GM12875 (cell line): ENCODE measurements around the gene ATP6AP1.
"Not testable (repeated sequence)": the region's sequence is repeated elsewhere in the genome, so short reads cannot be mapped to it uniquely, and the experiment has no call there.

ENCODE experiments used
- H3K4me3 ChIP-seq: one replicate; pipeline ENCODE4 v1.5.1; 2011; ENCODE audit warnings: low read depth, low read length, control low read depth
- TF ChIP-seq, protein P1 (sequence below): IDR thresholded peaks from 2 replicates; pipeline ENCODE4 v1.5.1; 2011; ENCODE audit warnings: low read depth, mild to moderate bottlenecking, control low read depth, inconsistent platforms, low read length, moderate library complexity, borderline replicate concordance; ENCODE audit not compliant: insufficient read depth

Gene ATP6AP1

DNA sequence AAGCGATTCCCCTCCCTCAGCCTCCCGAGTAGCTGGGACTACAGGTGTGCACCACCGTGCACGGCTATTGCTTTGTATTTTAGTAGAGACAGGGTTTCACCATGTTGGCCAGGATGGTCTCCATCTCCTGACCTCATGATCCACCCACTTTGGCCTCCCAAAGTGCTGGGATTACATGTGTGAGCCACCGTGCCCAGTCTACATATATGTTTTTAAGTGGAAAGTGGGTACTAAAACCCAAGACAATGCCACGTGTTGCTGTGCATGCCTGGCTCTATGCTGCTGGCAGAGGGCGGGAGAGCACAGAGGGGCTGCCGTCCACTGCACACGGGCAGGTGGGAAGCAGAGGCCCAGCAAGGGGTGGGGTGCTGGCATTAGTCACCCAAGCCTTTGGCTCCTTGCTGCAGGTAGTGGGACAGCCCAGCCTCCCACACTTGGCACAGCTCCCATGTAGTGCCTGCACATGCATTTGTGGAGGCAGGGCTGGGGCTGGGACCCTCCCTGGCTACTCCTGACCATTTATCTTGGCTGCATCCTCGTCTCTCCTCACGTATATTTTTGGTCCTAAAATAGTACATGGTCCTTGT is 45.9 kb upstream of the ATP6AP1 start:
- TF ChIP-seq, protein P1, sequence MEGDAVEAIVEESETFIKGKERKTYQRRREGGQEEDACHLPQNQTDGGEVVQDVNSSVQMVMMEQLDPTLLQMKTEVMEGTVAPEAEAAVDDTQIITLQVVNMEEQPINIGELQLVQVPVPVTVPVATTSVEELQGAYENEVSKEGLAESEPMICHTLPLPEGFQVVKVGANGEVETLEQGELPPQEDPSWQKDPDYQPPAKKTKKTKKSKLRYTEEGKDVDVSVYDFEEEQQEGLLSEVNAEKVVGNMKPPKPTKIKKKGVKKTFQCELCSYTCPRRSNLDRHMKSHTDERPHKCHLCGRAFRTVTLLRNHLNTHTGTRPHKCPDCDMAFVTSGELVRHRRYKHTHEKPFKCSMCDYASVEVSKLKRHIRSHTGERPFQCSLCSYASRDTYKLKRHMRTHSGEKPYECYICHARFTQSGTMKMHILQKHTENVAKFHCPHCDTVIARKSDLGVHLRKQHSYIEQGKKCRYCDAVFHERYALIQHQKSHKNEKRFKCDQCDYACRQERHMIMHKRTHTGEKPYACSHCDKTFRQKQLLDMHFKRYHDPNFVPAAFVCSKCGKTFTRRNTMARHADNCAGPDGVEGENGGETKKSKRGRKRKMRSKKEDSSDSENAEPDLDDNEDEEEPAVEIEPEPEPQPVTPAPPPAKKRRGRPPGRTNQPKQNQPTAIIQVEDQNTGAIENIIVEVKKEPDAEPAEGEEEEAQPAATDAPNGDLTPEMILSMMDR, result no peak

DNA sequence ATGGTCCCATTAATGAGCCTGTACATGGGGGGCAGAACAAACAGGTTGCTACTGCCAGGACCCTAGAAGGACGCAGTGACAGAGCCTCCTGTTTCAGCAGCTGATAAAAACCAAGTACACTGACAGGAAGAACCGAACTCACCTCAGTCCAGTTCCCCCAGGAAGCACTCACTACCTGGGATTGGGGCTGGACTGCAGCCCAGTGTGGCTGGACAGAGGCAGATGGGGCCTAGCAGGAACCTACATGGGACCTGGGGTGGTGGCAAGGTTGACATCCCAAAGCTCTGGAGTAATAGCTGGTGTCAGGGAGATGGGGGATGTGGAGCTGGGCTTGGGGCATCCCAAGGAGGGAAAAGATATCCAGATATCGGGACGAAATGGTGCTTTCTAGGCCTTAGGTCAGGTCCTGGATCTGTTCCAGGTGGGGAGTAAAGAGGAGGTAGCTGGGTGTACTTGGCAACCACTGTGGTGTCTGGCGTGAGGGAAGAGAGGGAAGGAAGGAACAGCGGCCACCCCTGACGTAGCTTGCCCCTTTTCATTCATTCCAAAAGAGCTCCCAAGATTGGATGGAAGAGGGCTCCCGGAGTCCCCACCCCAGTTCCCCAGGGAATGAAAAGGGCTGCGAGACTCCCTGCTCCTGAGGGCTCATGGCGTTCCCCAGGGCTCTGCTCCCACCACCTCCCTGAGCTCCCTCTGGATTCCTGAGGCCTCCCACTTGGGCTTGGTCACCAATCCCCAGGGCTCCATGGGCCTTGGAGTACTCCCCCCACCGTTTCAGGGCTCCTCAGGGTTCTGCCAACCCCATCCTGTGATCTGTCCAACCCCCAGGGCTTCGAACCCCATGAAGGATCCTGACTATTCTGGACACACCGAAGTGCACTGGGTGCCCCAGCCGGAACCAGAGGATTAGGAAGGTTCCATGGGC is 44.9 kb upstream of the ATP6AP1 start:
- H3K4me3 ChIP-seq, result no peak overlapping the region
- TF ChIP-seq, protein P1, result no peak

More for the DNA sequence above, 45.9 kb upstream of the ATP6AP1 start:
- no peak overlapping the region for H3K4me3 ChIP-seq

DNA sequence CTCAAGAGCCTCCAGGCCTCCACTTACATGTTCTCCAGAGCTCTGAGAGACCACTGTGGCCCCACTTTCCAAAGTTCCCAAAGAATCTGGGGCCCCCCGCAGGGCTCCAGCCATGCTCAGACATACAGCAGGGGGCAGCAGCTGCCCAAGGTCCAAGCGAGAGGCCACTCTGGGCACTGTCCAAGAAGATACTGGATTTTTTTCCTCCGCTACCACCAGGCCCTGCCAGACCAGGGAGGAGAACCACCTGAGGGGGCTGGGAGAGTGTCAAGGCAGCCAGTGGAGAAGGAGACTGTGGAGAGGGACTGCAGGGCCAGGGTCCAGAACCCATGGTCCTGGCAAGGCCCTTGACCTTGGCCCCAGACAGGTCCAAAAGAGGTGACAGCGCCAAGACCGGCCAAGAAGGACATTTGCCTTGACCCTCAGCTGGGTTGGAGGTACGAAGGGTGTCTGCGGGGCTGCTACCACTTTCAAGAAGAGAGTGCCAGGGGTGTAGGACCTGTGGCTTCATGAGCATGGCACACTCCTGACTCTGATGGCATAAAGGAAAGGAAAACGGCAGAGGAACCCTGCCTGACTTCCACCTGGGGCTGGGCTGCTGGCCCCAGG is 44.1 kb upstream of the ATP6AP1 start:
- TF ChIP-seq, protein P1, result no peak
- H3K4me3 ChIP-seq, result no peak overlapping the region

GRCh38 chrX:154388094-154388493 is 40.4 kb upstream of the ATP6AP1 start:
- H3K4me3 ChIP-seq, result not testable (repeated sequence)

DNA sequence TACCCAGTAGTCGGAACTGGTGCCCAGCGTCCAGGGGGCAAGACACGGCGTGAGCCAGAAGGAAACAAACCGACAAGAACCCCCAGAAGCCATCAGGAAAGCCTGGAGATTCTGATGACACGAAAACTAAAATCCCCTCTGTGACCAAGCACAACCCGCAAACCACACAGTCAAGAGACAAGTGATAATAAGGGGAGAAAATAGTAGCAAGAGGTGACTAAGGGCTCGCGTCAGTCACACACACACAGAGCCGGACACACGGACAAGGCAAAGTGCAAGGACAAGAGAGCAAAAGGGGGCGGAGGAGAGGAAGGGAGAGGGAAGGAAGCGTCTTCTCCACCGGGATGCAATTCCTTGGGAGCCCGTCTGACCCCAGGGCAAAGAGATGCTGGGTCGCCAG is 39.8 kb upstream of the ATP6AP1 start:
- H3K4me3 ChIP-seq, result not testable (repeated sequence)

DNA sequence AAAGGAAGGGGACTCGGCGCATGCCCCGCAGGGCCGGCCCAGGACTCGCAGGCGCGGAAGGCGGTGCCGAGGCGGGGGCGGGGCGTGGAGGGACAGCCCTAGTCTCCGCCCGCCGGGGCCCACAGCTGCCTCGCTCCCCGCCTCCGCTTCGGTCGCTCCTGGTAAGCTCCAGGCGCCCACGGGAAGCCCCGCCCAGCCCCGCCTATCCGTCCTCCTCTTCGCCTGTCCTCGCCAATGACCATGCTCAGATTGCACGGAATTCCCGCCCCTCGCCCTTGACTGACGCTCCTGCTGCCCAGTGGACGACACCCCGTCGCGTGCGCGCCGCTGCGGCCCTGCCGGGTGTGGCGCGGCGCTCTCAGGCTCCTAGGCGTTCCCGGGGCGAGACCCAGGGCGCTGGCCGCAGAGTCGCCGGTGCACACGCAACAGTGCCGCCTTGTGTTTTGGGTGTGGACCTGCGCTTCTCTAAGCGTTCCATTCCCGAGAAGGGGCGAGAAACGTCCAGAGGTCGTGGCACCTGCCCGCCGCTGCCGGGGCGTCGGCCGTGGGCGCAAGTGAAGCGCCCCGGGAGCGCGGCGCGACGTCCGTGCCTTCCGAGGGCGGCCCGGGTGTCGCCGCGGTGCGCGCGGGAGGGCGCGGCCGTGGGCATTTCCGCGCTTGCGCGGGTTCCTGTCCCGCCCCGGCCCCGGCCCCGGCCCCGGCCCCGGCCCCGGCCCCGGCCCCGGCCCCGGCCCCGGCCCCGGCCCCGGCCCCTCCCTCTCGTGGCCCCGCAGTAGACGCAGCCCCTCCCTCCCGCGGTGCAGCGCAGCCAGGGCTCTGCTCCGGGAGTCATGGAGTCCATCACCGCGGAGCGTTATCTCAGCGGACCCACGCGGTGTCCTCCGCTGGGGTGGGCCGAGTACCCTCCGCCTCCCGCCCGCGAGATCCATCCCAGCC is 38.4 kb upstream of the ATP6AP1 start:
- peak overlapping the region; percentile 21 for H3K4me3 ChIP-seq

DNA sequence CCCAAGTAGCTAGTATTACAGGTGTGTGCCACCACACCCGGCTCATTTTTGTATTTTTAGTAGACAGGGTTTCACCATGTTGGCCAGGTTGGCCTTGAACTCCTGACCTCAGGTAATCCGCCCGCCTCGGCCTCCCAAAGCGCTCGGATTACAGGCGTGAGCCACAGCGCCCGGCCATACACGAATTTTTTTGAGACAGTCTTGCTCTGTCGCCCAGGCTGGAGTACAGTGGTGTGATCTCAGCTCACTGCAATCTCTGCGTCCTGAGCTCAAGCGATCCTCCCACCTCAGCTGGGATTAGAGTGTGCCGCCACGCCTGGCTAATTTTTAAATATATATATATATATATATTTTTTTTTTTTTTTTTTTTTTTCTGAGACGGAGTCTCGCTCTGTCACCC is 32.1 kb upstream of the ATP6AP1 start:
- H3K4me3 ChIP-seq, result not testable (repeated sequence)

DNA sequence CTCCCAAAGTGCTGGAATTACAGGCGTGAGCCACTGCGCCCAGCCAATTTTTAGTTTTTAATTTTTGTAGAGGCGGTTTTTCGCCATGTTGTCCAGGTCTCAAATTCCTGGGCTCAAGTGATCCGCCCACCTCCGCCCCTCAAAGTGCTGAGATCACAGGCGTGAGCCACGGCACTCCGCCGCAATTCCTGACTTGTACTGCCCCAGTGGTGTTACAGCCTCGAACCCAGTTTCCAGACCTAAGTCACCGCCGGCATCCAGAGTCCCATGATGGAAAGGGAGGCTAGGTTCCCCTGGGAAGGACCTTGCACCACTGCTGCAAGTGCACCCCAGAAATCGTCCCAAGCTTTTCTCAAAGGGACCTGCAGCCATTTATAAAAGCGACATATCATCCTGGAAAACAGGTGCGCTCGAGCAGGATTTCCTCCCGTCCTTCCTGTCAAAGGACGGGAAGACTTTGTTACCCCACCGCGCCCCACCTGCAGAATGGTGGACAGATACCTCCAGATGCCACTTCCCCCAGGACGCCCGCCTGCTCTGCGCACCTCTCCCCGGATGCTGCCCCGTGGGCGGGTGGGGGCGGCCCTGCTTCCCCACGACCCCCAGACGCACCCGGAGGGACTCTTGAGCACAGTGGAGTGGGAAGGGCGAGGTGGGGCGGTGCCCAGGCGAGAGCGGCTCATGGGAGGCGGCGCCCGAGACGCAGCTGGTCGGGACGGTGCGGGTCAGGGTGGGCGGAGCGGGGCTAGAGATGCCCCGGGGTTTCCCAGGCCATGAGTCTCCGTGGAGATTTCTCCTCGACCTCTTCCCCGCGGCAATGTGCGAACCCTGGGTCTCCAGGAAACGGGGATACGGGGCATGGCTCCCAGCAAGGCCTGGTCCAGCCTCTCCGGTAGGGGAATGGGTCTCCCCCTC is 31.2 kb upstream of the ATP6AP1 start:
- TF ChIP-seq, protein P1, result no peak
- H3K4me3 ChIP-seq, result peak overlapping the region; percentile 85
